IPS-18a (cell line): ENCODE measurements around the gene L1CAM.
A peak's percentile ranks its signal among the peaks of the same experiment; 100 is the strongest.

Experiments
- H3K27ac ChIP-seq: one replicate; pipeline ENCODE4 v1.5.1; 2013; ENCODE audit warnings: low read length
- H3K27me3 ChIP-seq: one replicate; pipeline ENCODE4 v1.6.1; 2013; ENCODE audit warnings: mild to moderate bottlenecking, low read length; ENCODE audit not compliant: control insufficient read depth, insufficient read depth
- H3K36me3 ChIP-seq: one replicate; pipeline ENCODE4 v1.6.1; 2013; ENCODE audit warnings: low read depth, low read length; ENCODE audit not compliant: control insufficient read depth
- H3K4me1 ChIP-seq: one replicate; pipeline ENCODE4 v1.6.1; 2013; ENCODE audit warnings: low read depth, low read length; ENCODE audit not compliant: control insufficient read depth
- H3K4me3 ChIP-seq: one replicate; pipeline ENCODE4 v1.5.1; 2013; ENCODE audit warnings: low read length
- H3K9ac ChIP-seq: one replicate; pipeline ENCODE4 v1.6.1; 2013; ENCODE audit warnings: mild to moderate bottlenecking, low read length, moderate library complexity
- H3K9me3 ChIP-seq: one replicate; pipeline ENCODE4 v1.6.1; 2013; ENCODE audit warnings: low read depth, low read length; ENCODE audit not compliant: control insufficient read depth

L1CAM gene

GRCh38 chrX:153845842-153846241 lies 40.1 kb downstream of the L1CAM start:
- Histone ChIP-seq H3K9ac (peak overlapping the region; percentile 6), H3K4me1 (peaks cover 36% of the 10 kb centered on the region), H3K27ac (no peak overlapping the region), H3K4me3 (peak overlapping the region; percentile 18), H3K9me3 (peaks cover 7% of the 10 kb centered on the region), H3K27me3 (no peaks in the 10 kb centered on the region), H3K36me3 (no peaks in the 10 kb centered on the region)

GRCh38 chrX:153845195-153845594 lies 40.8 kb downstream of the L1CAM start:
- Histone ChIP-seq H3K9me3 (peaks cover 7% of the 10 kb centered on the region), H3K27me3 (no peaks in the 10 kb centered on the region), H3K4me3 (peak overlapping the region; percentile 18), H3K4me1 (peaks cover 36% of the 10 kb centered on the region), H3K27ac (peak overlapping the region; percentile 38), H3K9ac (peak overlapping the region; percentile 4), H3K36me3 (no peaks in the 10 kb centered on the region)

GRCh38 chrX:153844509-153845082 lies 41.4 kb downstream of the L1CAM start:
- Histone ChIP-seq H3K27me3 (no peaks in the 10 kb centered on the region), H3K36me3 (no peaks in the 10 kb centered on the region), H3K27ac (peak overlapping the region; percentile 38), H3K4me3 (peak overlapping the region; percentile 18), H3K9me3 (peaks cover 7% of the 10 kb centered on the region), H3K9ac (peak overlapping the region; percentile 10), H3K4me1 (peaks cover 35% of the 10 kb centered on the region)

GRCh38 chrX:153836921-153837320 lies 49.1 kb downstream of the L1CAM start:
- Histone ChIP-seq H3K36me3 (no peaks in the 10 kb centered on the region), H3K4me1 (peaks cover 4% of the 10 kb centered on the region), H3K9me3 (peaks cover 6% of the 10 kb centered on the region), H3K27me3 (peaks cover 3% of the 10 kb centered on the region), H3K27ac (no peak overlapping the region), H3K4me3 (no peak overlapping the region), H3K9ac (no peak overlapping the region)

GRCh38 chrX:153832728-153833127 lies 53.2 kb downstream of the L1CAM start:
- Histone ChIP-seq H3K4me3 (no peak overlapping the region), H3K36me3 (no peaks in the 10 kb centered on the region), H3K27ac (no peak overlapping the region), H3K4me1 (no peaks in the 10 kb centered on the region), H3K9me3 (no peaks in the 10 kb centered on the region), H3K27me3 (peaks cover 8% of the 10 kb centered on the region), H3K9ac (no peak overlapping the region)

GRCh38 chrX:153831429-153832150 lies 54.4 kb downstream of the L1CAM start:
- H3K9ac ChIP-seq: no peak overlapping the region
- peak overlapping the region; percentile 51 for H3K4me3 ChIP-seq
- peaks cover 8% of the 10 kb centered on the region for H3K27me3 ChIP-seq
- H3K36me3 ChIP-seq: no peaks in the 10 kb centered on the region
- H3K4me1 ChIP-seq: no peaks in the 10 kb centered on the region
- H3K9me3 ChIP-seq: no peaks in the 10 kb centered on the region
- no peak overlapping the region for H3K27ac ChIP-seq

- H3K27ac ChIP-seq: no peak overlapping the region
- H3K4me3 ChIP-seq: peak overlapping the region; percentile 51
- H3K27me3 ChIP-seq: peaks cover 8% of the 10 kb centered on the region
- no peaks in the 10 kb centered on the region for H3K4me1 ChIP-seq
- H3K36me3 ChIP-seq: no peaks in the 10 kb centered on the region
- no peak overlapping the region for H3K9ac ChIP-seq
- no peaks in the 10 kb centered on the region for H3K9me3 ChIP-seq
Measured at GRCh38 chrX:153830640-153831428, 55.1 kb downstream of the L1CAM start.

GRCh38 chrX:153829799-153830639 lies 56.0 kb downstream of the L1CAM start, which contains the start of gene PDZD4:
PDZD4 (minus strand) TSS chrX:153830544; CDS start chrX:153830298, 246 bp downstream.
- peaks cover 8% of the 10 kb centered on the region for H3K27me3 ChIP-seq
- no peaks in the 10 kb centered on the region for H3K9me3 ChIP-seq
- H3K4me1 ChIP-seq: no peaks in the 10 kb centered on the region
- no peak within 1 kb of the TSS for H3K27ac ChIP-seq
- no peaks in the 10 kb centered on the region for H3K36me3 ChIP-seq
- peak within 1 kb of the TSS; percentile 75 for H3K4me3 ChIP-seq
- H3K9ac ChIP-seq: peak within 1 kb of the TSS; percentile 42

GRCh38 chrX:153829549-153829798 lies 56.5 kb downstream of the L1CAM start:
- Histone ChIP-seq H3K27me3 (peaks cover 8% of the 10 kb centered on the region), H3K4me1 (no peaks in the 10 kb centered on the region), H3K36me3 (no peaks in the 10 kb centered on the region), H3K27ac (no peak overlapping the region), H3K4me3 (peak overlapping the region; percentile 75), H3K9ac (peak overlapping the region; percentile 42), H3K9me3 (no peaks in the 10 kb centered on the region)

- H3K27ac ChIP-seq: no peak overlapping the region
- no peaks in the 10 kb centered on the region for H3K4me1 ChIP-seq
- H3K36me3 ChIP-seq: no peaks in the 10 kb centered on the region
- no peaks in the 10 kb centered on the region for H3K9me3 ChIP-seq
- peak overlapping the region; percentile 75 for H3K4me3 ChIP-seq
- peaks cover 8% of the 10 kb centered on the region for H3K27me3 ChIP-seq
- H3K9ac ChIP-seq: peak overlapping the region; percentile 48
Measured at GRCh38 chrX:153828723-153829548, 57.0 kb downstream of the L1CAM start.
